Left ventricle myocardium inferior (tissue), 1 donor: ENCODE data around the gene SYVN1. TPM values are rescaled to one million over a fixed set of nuclear protein-coding genes. Genes with fewer than 3 reads are reported as not detected.
A peak's percentile ranks its signal among the peaks of the same experiment; 100 is the strongest.
"Not testable (repeated sequence)": the region's sequence is repeated elsewhere in the genome, so short reads cannot be mapped to it uniquely, and the experiment has no call there.

ENCODE experiments used
- DNase-seq: peaks from one replicate; pipeline ENCODE4 v3.0.0-alpha.2; 2020
- H3K27ac ChIP-seq: fragments of 200-600 bp; replicated peaks from 2 replicates; pipeline ENCODE4 v1.8.0; 2021
- H3K27me3 ChIP-seq: fragments of 200-600 bp; 2 replicates; pipeline ENCODE4 v1.8.0; 2021; ENCODE audit warnings: low read depth
- H3K36me3 ChIP-seq: fragments of 200-600 bp; 2 replicates; pipeline ENCODE4 v1.8.0; 2021
- H3K4me1 ChIP-seq: fragments of 200-600 bp; 2 replicates; pipeline ENCODE4 v1.8.0; 2021
- H3K4me3 ChIP-seq: fragments of 200-600 bp; 2 replicates; pipeline ENCODE4 v1.8.0; 2021; ENCODE audit warnings: mild to moderate bottlenecking, moderate library complexity
- H3K9me3 ChIP-seq: fragments of 200-600 bp; replicated peaks from 2 replicates; pipeline ENCODE4 v1.8.0; 2021
- CTCF ChIP-seq: fragments of 200-600 bp; IDR thresholded peaks from 2 replicates; pipeline ENCODE4 v1.8.0; 2021; ENCODE audit warnings: antibody characterized with exemption, mild to moderate bottlenecking, borderline replicate concordance
- intact Hi-C: fragments of 100-400 bp; cut with micrococcal nuclease; formaldehyde crosslinking; loops from one replicate; pipeline ENCODE4 v1.11.0; 2022
- total RNA-seq: library from RNA; stranded (reverse); fragmentation: NEBNext Ultra II Directional; extraction: Animal tissue kit (Norgen Biotek cat#: 25700); gene quantifications from one replicate; pipeline ENCODE4 v1.2.1, GENCODE V29; 2021
- donor health status: DM: no; HTN: yes; CAD: no; lungs with severe emphysema.

Gene SYVN1
- total RNA-seq, 1 donor from 2014 or later: 25.6 TPM

- no peak for TF ChIP-seq CTCF
- peak; percentile 83 for DNase-seq
- no peaks in the 10 kb centered on the region for H3K36me3 ChIP-seq
- peaks cover 10% of the 10 kb centered on the region for H3K9me3 ChIP-seq
- H3K27me3 ChIP-seq: no peaks in the 10 kb centered on the region
- peak overlapping the region; percentile 77 for H3K27ac ChIP-seq
- peak overlapping the region; percentile 17 for H3K4me3 ChIP-seq
- intact Hi-C loops: no loop called here
- H3K4me1 ChIP-seq: peaks cover 18% of the 10 kb centered on the region
These were observed 16.4 kb upstream of the SYVN1 start for GRCh38 chr11:65150509-65151299.

- H3K27me3 ChIP-seq, H3K4me3 ChIP-seq, H3K9me3 ChIP-seq, H3K36me3 ChIP-seq, intact Hi-C loops, DNase-seq: not testable (repeated sequence)
- Histone ChIP-seq H3K4me1 (peaks cover 18% of the 10 kb centered on the region), H3K27ac (peak overlapping the region; percentile 77)
These were observed 15.8 kb upstream of the SYVN1 start for GRCh38 chr11:65150131-65150508.

- peaks cover 18% of the 10 kb centered on the region for H3K4me1 ChIP-seq
- intact Hi-C loops: no loop called here
- no peaks in the 10 kb centered on the region for H3K27me3 ChIP-seq
- no peak for DNase-seq
- TF ChIP-seq CTCF: no peak
- H3K27ac ChIP-seq: no peak overlapping the region
- H3K4me3 ChIP-seq: no peak overlapping the region
- peaks cover 10% of the 10 kb centered on the region for H3K9me3 ChIP-seq
- H3K36me3 ChIP-seq: no peaks in the 10 kb centered on the region
These were observed 14.3 kb upstream of the SYVN1 start for GRCh38 chr11:65148657-65149056.

GRCh38 chr11:65147352-65148075 is 13.2 kb upstream of the SYVN1 start:
- no peak overlapping the region for H3K4me3 ChIP-seq
- intact Hi-C loops: no loop called here

GRCh38 chr11:65141896-65142494 is 7.7 kb upstream of the SYVN1 start:
- intact Hi-C loops: no loop called here
- no peaks in the 10 kb centered on the region for H3K36me3 ChIP-seq
- H3K9me3 ChIP-seq: peaks cover 2% of the 10 kb centered on the region
- H3K27me3 ChIP-seq: no peaks in the 10 kb centered on the region
- H3K4me3 ChIP-seq: no peak overlapping the region
- no peak overlapping the region for H3K27ac ChIP-seq
- no peak for DNase-seq
- no peak for TF ChIP-seq CTCF
- no peaks in the 10 kb centered on the region for H3K4me1 ChIP-seq

More at GRCh38 chr11:65147352-65148075, 13.2 kb upstream of the SYVN1 start:
- no peak overlapping the region for H3K27ac ChIP-seq
- TF ChIP-seq CTCF: no peak
- H3K9me3 ChIP-seq: peaks cover 10% of the 10 kb centered on the region
- no peak for DNase-seq
- no peaks in the 10 kb centered on the region for H3K27me3 ChIP-seq
- no peaks in the 10 kb centered on the region for H3K36me3 ChIP-seq
- peaks cover 18% of the 10 kb centered on the region for H3K4me1 ChIP-seq
